Measurements from ENCODE around the gene CREBRF.

CREBRF gene

GRCh38 chr5:173187054-173187743 lies 131.0 kb downstream of the CREBRF start:
- no peak overlapping the region for H3K4me3 ChIP-seq (ENCODE audit: extremely low read depth, insufficient read depth, low read length, poor library complexity, severe bottlenecking)
- H3K9me3 ChIP-seq (ENCODE audit: control insufficient read depth, low read length): no peaks in the 10 kb centered on the region
- no peak overlapping the region for H3K27ac ChIP-seq (ENCODE audit: low read depth, low read length, severe bottlenecking)
- 80 to 84% methylated on average over 10 to 11 of the region's 11 CpGs for WGBS, 2 experiments (ENCODE audit: insufficient coverage in 2 of 2)
- no peaks in the 10 kb centered on the region for H3K36me3 ChIP-seq (ENCODE audit: control insufficient read depth, insufficient read depth, low read length)
- no peaks in the 10 kb centered on the region for H3K4me1 ChIP-seq (ENCODE audit: control insufficient read depth, insufficient read depth, low read length, poor library complexity, severe bottlenecking)

- WGBS, 2 experiments (ENCODE audit: insufficient coverage in 2 of 2): 78 to 86% methylated on average over 1 of the region's 2 CpGs
- Histone ChIP-seq H3K36me3 (ENCODE audit: control insufficient read depth, insufficient read depth, low read length) (no peaks in the 10 kb centered on the region), H3K4me1 (ENCODE audit: control insufficient read depth, insufficient read depth, low read length, poor library complexity, severe bottlenecking) (no peaks in the 10 kb centered on the region), H3K4me3 (ENCODE audit: extremely low read depth, insufficient read depth, low read length, poor library complexity, severe bottlenecking) (no peak overlapping the region), H3K27ac (ENCODE audit: low read depth, low read length, severe bottlenecking) (no peak overlapping the region), H3K9me3 (ENCODE audit: control insufficient read depth, low read length) (no peaks in the 10 kb centered on the region)
These were observed 132.1 kb downstream of the CREBRF start for GRCh38 chr5:173188280-173188679.
